Neural progenitor cell (in vitro differentiated cells): ENCODE measurements around the gene VOPP1. TPM values are rescaled to one million over a fixed set of nuclear protein-coding genes. Genes with fewer than 3 reads are reported as not detected.

ENCODE experiments used
- DNase-seq: peaks from one replicate; pipeline ENCODE4 v3.0.0-alpha.2; 2016; ENCODE audit warnings: low spot score
- H2AFZ ChIP-seq: fragments of 200-600 bp; sonication (generic); replicated peaks from 2 replicates; pipeline ENCODE4 v1.6.1; 2016; ENCODE audit warnings: antibody characterized with exemption
- H3F3A ChIP-seq: fragments of 200-600 bp; sonication (generic); 2 replicates; pipeline ENCODE4 v1.6.1; 2016; ENCODE audit warnings: antibody characterized with exemption, low read depth
- H3K27ac ChIP-seq: fragments of 200-600 bp; sonication (generic); 2 replicates; pipeline ENCODE4 v1.5.1; 2016; ENCODE audit warnings: mild to moderate bottlenecking
- H3K27me3 ChIP-seq: fragments of 200-600 bp; sonication (generic); 2 replicates; pipeline ENCODE4 v1.6.1; 2016; ENCODE audit warnings: mild to moderate bottlenecking, moderate library complexity
- H3K36me3 ChIP-seq: fragments of 200-600 bp; sonication (generic); 2 replicates; pipeline ENCODE4 v1.5.1; 2016
- H3K4me1 ChIP-seq: fragments of 200-600 bp; sonication (generic); 2 replicates; pipeline ENCODE4 v1.6.1; 2016; ENCODE audit warnings: mixed run types
- H3K4me2 ChIP-seq: fragments of 200-600 bp; sonication (generic); 2 replicates; pipeline ENCODE4 v1.6.1; 2016
- H3K4me3 ChIP-seq: fragments of 200-600 bp; sonication (generic); 2 replicates; pipeline ENCODE4 v1.5.1; 2016
- H3K79me2 ChIP-seq: fragments of 200-600 bp; sonication (generic); 2 replicates; pipeline ENCODE4 v1.6.1; 2016; ENCODE audit warnings: low read depth
- H3K9ac ChIP-seq: fragments of 200-600 bp; sonication (generic); 2 replicates; pipeline ENCODE4 v1.6.1; 2016
- H3K9me3 ChIP-seq: fragments of 200-600 bp; sonication (generic); 2 replicates; pipeline ENCODE4 v1.5.1; 2016; ENCODE audit warnings: low read depth
- H4K20me1 ChIP-seq: fragments of 200-600 bp; sonication (generic); 2 replicates; pipeline ENCODE4 v1.6.1; 2016; ENCODE audit warnings: low read depth
- H3K27ac Mint-ChIP-seq: 3 replicates; pipeline ENCODE4 v1.8.0; 2021; ENCODE audit warnings: mixed read lengths
- H3K27me3 Mint-ChIP-seq: 2 replicates; pipeline ENCODE4 v1.8.0; 2022; ENCODE audit warnings: low read depth, mild to moderate bottlenecking, inconsistent platforms, moderate library complexity, mixed read lengths; ENCODE audit not compliant: insufficient read depth
- H3K36me3 Mint-ChIP-seq: 3 replicates; pipeline ENCODE4 v1.8.0; 2021; ENCODE audit warnings: mixed read lengths
- H3K4me1 Mint-ChIP-seq: 3 replicates; pipeline ENCODE4 v1.8.0; 2021; ENCODE audit warnings: mixed read lengths
- H3K4me3 Mint-ChIP-seq: 3 replicates; pipeline ENCODE4 v1.8.0; 2021; ENCODE audit warnings: mild to moderate bottlenecking, moderate library complexity, mixed read lengths
- H3K9me3 Mint-ChIP-seq: 3 replicates; pipeline ENCODE4 v1.8.0; 2020; ENCODE audit warnings: mixed read lengths
- CTCF ChIP-seq: fragments of 200-600 bp; sonication (generic); IDR thresholded peaks from 2 replicates; pipeline ENCODE4 v1.5.1; 2017; ENCODE audit warnings: antibody characterized with exemption, mild to moderate bottlenecking
- EZH2 ChIP-seq: fragments of 200-600 bp; sonication (generic); IDR thresholded peaks from 2 replicates; pipeline ENCODE4 v1.6.1; 2017; ENCODE audit warnings: antibody characterized with exemption, mild to moderate bottlenecking, moderate library complexity
- EZH2phosphoT487 ChIP-seq: fragments of 200-600 bp; sonication (generic); IDR thresholded peaks from 2 replicates; pipeline ENCODE4 v1.6.1; 2017; ENCODE audit warnings: antibody characterized with exemption
- total RNA-seq: library from RNA; depleted of rRNA; stranded (reverse); fragments of >200 nt; gene quantifications from 2 replicates; pipeline ENCODE4 v1.2.3, GENCODE V29; 2015; ENCODE audit warnings: low replicate concordance

The VOPP1 gene
- total RNA-seq, 1 donor from 2014 or later: 46.6 TPM

- no peaks in the 10 kb centered on the region for H3K4me1 ChIP-seq
- Mint-ChIP-seq H3K27ac (no peak overlapping the region), H3K9me3 (peaks cover 20% of the 10 kb centered on the region), H3K27me3 (peaks cover 4% of the 10 kb centered on the region), H3K4me3 (no peak overlapping the region), H3K4me1 (peaks cover 2% of the 10 kb centered on the region), H3K36me3 (peaks cover 27% of the 10 kb centered on the region)
- H3F3A ChIP-seq: peaks cover 4% of the 10 kb centered on the region
- no peak for DNase-seq
- no peaks in the 10 kb centered on the region for H3K9me3 ChIP-seq
- H3K27me3 ChIP-seq: no peaks in the 10 kb centered on the region
- no peak overlapping the region for H3K4me2 ChIP-seq
- no peak overlapping the region for H3K27ac ChIP-seq
- no peak overlapping the region for H3K4me3 ChIP-seq
- no peaks in the 10 kb centered on the region for H4K20me1 ChIP-seq
- no peaks in the 10 kb centered on the region for H3K36me3 ChIP-seq
- no peak overlapping the region for H2AFZ ChIP-seq
- H3K9ac ChIP-seq: no peak overlapping the region
- TF ChIP-seq EZH2phosphoT487 (no peak), CTCF (no peak), EZH2 (no peak)
- no peaks in the 10 kb centered on the region for H3K79me2 ChIP-seq
Measured at GRCh38 chr7:55470261-55470660, 102.0 kb downstream of the VOPP1 start.

- Mint-ChIP-seq H3K27ac (no peak overlapping the region), H3K27me3 (peaks cover 5% of the 10 kb centered on the region), H3K36me3 (peaks cover 33% of the 10 kb centered on the region), H3K9me3 (peaks cover 24% of the 10 kb centered on the region), H3K4me1 (peaks cover 2% of the 10 kb centered on the region), H3K4me3 (no peak overlapping the region)
- no peak overlapping the region for H3K4me3 ChIP-seq
- no peaks in the 10 kb centered on the region for H3K36me3 ChIP-seq
- H3K4me2 ChIP-seq: no peak overlapping the region
- no peaks in the 10 kb centered on the region for H3K79me2 ChIP-seq
- H3K9ac ChIP-seq: no peak overlapping the region
- DNase-seq: no peak
- no peaks in the 10 kb centered on the region for H3K4me1 ChIP-seq
- no peaks in the 10 kb centered on the region for H3K27me3 ChIP-seq
- TF ChIP-seq EZH2phosphoT487 (no peak), CTCF (no peak), EZH2 (no peak)
- H3F3A ChIP-seq: peaks cover 4% of the 10 kb centered on the region
- no peak overlapping the region for H2AFZ ChIP-seq
- H3K27ac ChIP-seq: peak overlapping the region; percentile 34
- no peaks in the 10 kb centered on the region for H4K20me1 ChIP-seq
- H3K9me3 ChIP-seq: no peaks in the 10 kb centered on the region
Measured at GRCh38 chr7:55469721-55470120, 102.6 kb downstream of the VOPP1 start.

GRCh38 chr7:55469271-55469681, 103.0 kb downstream of the VOPP1 start:
- Histone ChIP-seq H3K36me3 (no peaks in the 10 kb centered on the region), H2AFZ (no peak overlapping the region), H3K4me1 (no peaks in the 10 kb centered on the region), H3F3A (peaks cover 4% of the 10 kb centered on the region), H3K4me3 (no peak overlapping the region), H4K20me1 (no peaks in the 10 kb centered on the region), H3K27me3 (no peaks in the 10 kb centered on the region), H3K27ac (peak overlapping the region; percentile 34), H3K79me2 (no peaks in the 10 kb centered on the region), H3K4me2 (no peak overlapping the region), H3K9ac (no peak overlapping the region), H3K9me3 (no peaks in the 10 kb centered on the region)
- Mint-ChIP-seq H3K4me3 (no peak overlapping the region), H3K9me3 (peaks cover 27% of the 10 kb centered on the region), H3K4me1 (peaks cover 2% of the 10 kb centered on the region), H3K36me3 (peaks cover 36% of the 10 kb centered on the region), H3K27me3 (peaks cover 7% of the 10 kb centered on the region), H3K27ac (no peak overlapping the region)
- DNase-seq: no peak
- TF ChIP-seq CTCF (no peak), EZH2 (no peak), EZH2phosphoT487 (no peak)
